ENCODE results near the gene ZBTB21. TPM values are rescaled to one million over a fixed set of nuclear protein-coding genes. Genes with fewer than 3 reads are reported as not detected.

ZBTB21 gene
- total and polyA plus RNA-seq, 7 donors = 0.49 to 8.8 (median 4.5) TPM

- Histone ChIP-seq H3K4me1 (no peaks in the 10 kb centered on the region), H3K27ac (no peak overlapping the region), H3K36me3 (ENCODE audit: insufficient read depth in 1 of 2, low read depth in 1 of 2) (no peaks in the 10 kb centered on the region), H3K27me3 (ENCODE audit: insufficient read depth in 3 of 3, low read length in 2 of 3) (peaks cover 0 to 3% (median 0%) of the 10 kb centered on the region in 3 donors), H3K4me3 (no peak overlapping the region), H3K9me3 (no peaks in the 10 kb centered on the region)
- WGBS, 3 donors = 85 to 90% (median 85%) methylated on average over 6 of the region's 6 CpGs
- DNase-seq (no peak), ATAC-seq (no peak)
- intact Hi-C loops (cut with DNase I) = no loop called here
- TF ChIP-seq, protein P1, sequence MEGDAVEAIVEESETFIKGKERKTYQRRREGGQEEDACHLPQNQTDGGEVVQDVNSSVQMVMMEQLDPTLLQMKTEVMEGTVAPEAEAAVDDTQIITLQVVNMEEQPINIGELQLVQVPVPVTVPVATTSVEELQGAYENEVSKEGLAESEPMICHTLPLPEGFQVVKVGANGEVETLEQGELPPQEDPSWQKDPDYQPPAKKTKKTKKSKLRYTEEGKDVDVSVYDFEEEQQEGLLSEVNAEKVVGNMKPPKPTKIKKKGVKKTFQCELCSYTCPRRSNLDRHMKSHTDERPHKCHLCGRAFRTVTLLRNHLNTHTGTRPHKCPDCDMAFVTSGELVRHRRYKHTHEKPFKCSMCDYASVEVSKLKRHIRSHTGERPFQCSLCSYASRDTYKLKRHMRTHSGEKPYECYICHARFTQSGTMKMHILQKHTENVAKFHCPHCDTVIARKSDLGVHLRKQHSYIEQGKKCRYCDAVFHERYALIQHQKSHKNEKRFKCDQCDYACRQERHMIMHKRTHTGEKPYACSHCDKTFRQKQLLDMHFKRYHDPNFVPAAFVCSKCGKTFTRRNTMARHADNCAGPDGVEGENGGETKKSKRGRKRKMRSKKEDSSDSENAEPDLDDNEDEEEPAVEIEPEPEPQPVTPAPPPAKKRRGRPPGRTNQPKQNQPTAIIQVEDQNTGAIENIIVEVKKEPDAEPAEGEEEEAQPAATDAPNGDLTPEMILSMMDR (IDR thresholded peaks at IDR 0.05) = no peak
These were observed 38.3 kb downstream of the ZBTB21 start for GRCh38 chr21:41971891-41972290.

DNA sequence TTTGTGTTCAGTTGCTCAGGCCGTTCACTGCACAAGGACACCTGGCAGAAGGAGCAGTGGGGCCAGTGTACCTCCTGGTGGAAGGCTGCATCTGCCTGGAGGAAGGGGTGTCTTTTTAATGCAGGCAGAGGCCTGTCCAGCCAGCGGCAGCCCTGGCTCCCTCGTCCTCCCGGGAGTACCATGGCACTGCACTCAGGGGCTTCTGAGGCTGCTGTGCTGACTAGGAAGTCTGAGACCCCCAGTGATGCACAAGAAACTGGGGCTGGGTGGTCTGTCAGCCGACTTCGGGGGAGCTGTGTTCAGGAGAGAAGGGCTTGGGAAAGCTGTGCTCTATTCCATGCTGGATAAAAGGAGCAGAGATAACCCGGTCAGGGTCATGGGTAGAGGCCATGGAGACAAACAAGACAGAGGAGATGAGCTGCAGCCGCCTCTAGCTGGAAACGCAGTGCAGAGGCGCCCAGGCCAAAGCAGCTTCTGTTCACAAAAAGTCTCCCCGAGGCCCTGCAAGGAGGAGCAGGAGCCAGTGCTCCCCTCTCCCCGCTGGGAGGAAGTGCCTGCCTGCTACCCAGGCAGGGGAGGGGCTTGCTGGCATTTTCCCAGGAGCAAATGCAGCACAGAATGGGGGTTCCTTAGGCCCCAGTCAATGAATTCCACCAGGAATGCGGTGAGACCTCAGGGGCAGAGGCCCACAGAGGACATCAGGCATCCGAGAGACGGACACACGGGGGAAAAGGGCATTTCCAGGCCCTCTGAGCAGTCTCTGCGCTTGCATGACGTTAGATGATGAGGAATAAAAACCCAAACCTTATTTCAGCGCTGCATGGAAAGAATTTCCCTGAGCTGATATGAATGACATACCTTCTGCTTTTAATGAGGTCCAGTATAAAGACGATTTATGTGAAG, 39.2 kb downstream of the ZBTB21 start:
- Histone ChIP-seq H3K4me3 (no peak overlapping the region), H3K4me1 (no peaks in the 10 kb centered on the region), H3K27ac (no peak overlapping the region), H3K36me3 (ENCODE audit: insufficient read depth in 1 of 2, low read depth in 1 of 2) (no peaks in the 10 kb centered on the region), H3K27me3 (ENCODE audit: insufficient read depth in 3 of 3, low read length in 2 of 3) (peaks cover 0 to 3% (median 0%) of the 10 kb centered on the region in 3 donors), H3K9me3 (no peaks in the 10 kb centered on the region)
- WGBS, 3 donors = 77 to 84% (median 81%) methylated on average over 20 of the region's 20 CpGs
- intact Hi-C loops (cut with DNase I) = no loop called here
- TF ChIP-seq, protein P1 (IDR thresholded peaks at IDR 0.05) = no peak
- ATAC-seq = no peak
- peak in 1 of 2 donors; percentile 31 for DNase-seq

DNA sequence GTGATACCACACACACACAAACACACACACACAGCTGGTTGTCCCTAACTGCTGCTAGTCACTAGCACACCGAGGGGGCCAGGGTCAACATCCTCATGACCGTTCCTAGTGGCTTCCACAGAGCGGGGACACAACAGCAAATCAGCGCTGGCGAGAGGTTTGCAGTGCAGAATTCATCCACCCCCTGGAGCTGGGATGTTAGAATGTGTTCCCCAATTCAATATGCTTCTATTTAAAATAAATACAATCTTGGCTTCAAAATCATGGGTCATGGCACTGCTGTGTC, 40.1 kb downstream of the ZBTB21 start:
- TF ChIP-seq, protein P1 (IDR thresholded peaks at IDR 0.05) = no peak
- Histone ChIP-seq H3K36me3 (ENCODE audit: insufficient read depth in 1 of 2, low read depth in 1 of 2) (no peaks in the 10 kb centered on the region), H3K27me3 (ENCODE audit: insufficient read depth in 3 of 3, low read length in 2 of 3) (peaks cover 0 to 3% (median 0%) of the 10 kb centered on the region in 3 donors), H3K4me1 (no peaks in the 10 kb centered on the region), H3K27ac (no peak overlapping the region), H3K9me3 (no peaks in the 10 kb centered on the region), H3K4me3 (no peak overlapping the region)
- intact Hi-C loops (cut with DNase I) = no loop called here
- 84 to 85% (median 85%) methylated on average over 5 of the region's 5 CpGs for WGBS, 3 donors
- no peak for DNase-seq
- no peak for ATAC-seq

DNA sequence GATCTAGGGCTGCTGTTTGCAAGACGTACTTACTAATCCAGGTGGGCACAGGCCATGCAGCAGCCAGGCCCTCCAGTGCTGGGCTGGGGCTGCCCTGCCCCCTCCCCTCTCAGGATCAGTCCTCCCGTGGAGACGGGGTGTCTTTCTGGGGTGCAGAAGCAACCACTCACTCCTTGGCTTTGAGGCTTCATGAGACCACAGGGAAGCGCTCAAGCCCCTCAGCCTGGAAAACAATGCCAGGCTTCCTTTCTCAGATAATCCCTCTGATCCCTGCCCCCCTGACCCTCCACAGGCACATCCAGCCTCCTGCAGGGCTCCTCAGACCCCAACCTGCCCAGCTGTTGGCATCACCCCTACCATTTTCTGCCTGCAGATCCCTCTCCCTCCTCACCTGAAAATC, 42.5 kb downstream of the ZBTB21 start:
- Histone ChIP-seq H3K36me3 (ENCODE audit: insufficient read depth in 1 of 2, low read depth in 1 of 2) (no peaks in the 10 kb centered on the region), H3K27me3 (ENCODE audit: insufficient read depth in 3 of 3, low read length in 2 of 3) (peaks cover 0 to 13% (median 0%) of the 10 kb centered on the region in 3 donors), H3K4me3 (no peak overlapping the region), H3K27ac (no peak overlapping the region), H3K9me3 (no peaks in the 10 kb centered on the region), H3K4me1 (no peaks in the 10 kb centered on the region)
- ATAC-seq = no peak
- intact Hi-C loops (cut with DNase I) = no loop called here
- DNase-seq = peak in 1 of 2 donors; percentile 26
- TF ChIP-seq, protein P1 (IDR thresholded peaks at IDR 0.05) = no peak
- WGBS, 3 donors = 86 to 90% (median 90%) methylated on average over 4 of the region's 4 CpGs

All from psoas muscle (tissue), 8 donors.